NCI-H187 treated with DMSO at 0.1 percent for 48 hours (cell line): ENCODE data around the gene AK9.
A peak's percentile ranks its signal among the peaks of the same experiment; 100 is the strongest.
"Not testable (repeated sequence)": the region's sequence is repeated elsewhere in the genome, so short reads cannot be mapped to it uniquely, and the experiment has no call there.

Experiments
- DNase-seq: peaks from one replicate; lab custom pipeline; 2025; lab: John Stamatoyannopoulos, UW

The AK9 gene

DNA sequence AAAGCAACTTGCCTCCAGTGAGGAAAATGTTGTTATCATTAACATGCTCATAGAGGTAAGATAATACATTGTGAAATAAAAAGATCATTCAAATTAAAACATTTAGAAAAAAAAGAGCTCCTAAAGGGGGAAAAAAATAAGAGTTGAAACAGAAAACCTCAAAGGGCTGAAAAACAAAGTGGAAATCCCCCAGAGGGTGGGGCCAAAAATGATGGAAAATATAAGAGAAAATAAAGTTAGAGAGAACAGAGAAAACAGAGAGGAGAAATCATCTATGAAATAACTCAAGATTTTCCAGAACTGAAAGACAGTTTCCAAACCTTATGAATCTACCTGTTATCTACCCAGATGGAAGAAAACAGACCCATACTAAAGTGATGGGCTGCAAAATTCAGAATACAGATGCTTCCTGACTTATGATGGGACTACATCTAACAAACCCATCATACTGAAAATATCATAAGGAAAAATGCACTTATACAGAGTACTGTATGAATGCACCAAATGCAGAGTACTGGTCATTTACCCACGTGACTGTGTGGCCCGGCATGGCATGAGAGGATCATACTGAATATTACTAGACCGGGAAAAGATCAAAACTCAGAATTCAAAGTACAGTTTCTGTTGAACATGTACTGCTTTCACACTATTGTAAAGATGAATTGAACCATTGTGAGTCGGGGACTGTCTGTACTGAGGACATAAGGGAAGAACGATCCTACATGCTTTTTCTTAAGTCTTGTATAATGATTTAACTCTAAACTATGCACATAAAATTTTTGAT, 212.0 kb downstream of the AK9 start:
- no peak for DNase-seq

DNA sequence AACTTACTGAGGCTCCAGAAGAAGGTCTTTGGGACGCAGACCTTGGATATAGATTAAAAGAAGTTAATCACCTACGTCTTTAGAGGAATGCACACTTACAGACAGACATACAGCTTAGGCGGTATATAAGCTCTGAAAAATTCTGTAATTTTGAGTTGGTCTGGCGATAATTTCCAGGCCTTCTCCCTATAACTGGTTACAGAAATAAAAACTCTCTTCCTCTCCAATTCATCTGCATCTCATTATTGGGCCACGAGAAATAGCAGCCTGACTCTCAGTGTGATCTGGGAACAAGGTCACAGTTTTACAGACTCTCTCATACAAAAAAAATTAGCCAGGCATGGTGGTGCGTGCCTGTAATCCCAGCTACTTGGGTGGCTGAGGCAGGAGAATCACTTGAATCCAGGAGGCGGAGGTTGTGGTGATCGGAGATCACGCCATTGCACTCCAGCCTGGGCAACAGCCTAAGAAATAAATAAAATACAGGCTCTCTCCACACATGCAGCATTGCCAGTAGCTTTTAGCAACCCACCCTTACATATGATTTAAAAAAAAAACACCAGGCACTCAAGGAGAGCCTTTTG, 212.7 kb downstream of the AK9 start:
- no peak for DNase-seq

DNA sequence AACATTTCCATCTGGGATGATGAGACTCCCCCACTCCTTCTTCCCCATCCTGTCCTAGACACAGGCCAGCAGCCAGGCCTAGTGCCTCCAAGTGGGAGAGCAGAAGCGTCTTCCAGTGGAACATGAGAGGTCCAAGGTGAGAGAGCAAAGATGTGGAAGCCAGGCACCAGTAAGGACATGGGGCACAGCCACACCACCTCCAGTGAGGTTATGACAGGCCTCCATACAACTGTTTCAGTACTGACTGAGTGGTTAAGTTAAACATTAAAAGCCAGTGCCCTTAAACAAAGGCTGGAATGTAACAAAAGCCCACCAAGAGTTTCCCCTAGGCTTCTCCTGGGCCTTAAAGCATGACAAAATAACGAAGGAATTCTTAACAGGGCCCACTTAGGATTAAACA, 213.3 kb downstream of the AK9 start:
- no peak for DNase-seq

DNA sequence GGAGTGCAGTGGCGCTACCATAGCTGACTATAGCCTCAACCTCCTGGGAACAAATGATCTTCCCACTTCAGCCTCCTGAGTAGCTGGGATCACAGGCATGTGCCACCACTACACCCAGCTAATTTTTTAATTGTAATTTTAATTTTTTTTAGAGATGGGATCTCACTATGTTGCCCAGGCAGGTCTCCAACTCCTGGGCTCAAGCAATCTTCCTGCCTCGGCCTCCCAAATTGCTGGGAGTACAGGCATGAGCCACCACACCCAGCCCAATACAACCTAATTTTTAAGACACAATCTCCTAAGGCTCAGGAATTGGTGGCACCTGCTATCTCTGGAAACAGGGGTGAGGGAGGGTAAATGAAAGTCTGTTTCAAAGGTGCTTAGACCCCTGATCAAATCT, 213.8 kb downstream of the AK9 start:
- no peak for DNase-seq

DNA sequence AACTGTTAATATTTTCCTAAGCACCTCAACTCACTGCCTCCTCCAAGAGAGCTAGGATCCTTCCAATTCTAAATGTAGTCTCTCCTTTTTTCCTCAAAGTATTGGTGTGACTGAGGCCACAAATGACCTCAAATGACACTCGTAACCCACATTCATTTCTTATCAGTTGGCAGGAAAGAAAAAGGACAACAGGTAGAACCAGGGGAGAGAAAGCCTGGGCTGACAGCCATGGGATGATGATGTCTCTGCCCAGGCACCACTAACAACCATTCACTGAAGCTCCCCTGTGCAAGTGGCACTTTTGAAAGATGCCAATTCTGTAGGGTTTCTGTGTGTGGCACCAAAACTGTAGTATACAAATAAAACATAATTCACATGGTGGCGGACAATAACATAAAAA, 215.4 kb downstream of the AK9 start:
- no peak for DNase-seq

DNA sequence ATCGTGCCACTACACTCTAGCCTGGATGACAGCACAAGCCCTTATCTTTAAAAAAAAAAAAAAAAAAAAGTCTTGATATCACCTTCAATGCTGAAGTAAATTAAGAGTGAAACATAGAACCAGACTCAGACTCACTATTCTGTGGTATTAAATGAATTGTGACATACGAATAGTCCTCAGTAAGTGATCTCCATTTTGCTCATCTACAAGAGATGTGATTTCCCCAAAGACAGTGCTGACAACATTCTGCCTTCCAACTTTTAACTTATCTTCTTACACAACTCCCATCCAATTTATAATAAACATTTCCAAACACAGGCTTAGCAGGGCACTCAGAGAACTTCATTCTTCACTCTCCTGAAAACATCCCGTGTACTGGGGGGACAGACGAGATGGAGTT, 216.0 kb downstream of the AK9 start:
- DNase-seq, result no peak

DNA sequence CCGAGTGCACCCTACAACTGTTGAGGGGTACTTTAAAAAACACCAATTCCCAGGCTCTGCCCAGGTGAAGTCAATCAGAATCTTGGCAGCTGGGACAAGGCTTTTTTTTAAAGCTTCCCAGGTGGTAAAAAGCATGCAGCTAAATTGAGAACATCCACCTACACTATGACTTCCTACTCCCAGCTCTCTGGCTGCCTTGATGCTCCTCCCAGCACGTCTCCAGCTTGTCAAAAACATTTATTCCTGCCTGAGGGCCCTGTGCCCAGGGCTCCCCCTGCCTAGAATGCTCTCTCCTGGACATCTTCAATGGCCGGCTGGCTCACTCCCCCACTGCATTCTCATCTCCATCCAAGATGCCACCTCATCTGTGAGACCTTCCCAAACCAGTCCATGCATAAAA, 217.9 kb downstream of the AK9 start:
- DNase-seq, result no peak

DNA sequence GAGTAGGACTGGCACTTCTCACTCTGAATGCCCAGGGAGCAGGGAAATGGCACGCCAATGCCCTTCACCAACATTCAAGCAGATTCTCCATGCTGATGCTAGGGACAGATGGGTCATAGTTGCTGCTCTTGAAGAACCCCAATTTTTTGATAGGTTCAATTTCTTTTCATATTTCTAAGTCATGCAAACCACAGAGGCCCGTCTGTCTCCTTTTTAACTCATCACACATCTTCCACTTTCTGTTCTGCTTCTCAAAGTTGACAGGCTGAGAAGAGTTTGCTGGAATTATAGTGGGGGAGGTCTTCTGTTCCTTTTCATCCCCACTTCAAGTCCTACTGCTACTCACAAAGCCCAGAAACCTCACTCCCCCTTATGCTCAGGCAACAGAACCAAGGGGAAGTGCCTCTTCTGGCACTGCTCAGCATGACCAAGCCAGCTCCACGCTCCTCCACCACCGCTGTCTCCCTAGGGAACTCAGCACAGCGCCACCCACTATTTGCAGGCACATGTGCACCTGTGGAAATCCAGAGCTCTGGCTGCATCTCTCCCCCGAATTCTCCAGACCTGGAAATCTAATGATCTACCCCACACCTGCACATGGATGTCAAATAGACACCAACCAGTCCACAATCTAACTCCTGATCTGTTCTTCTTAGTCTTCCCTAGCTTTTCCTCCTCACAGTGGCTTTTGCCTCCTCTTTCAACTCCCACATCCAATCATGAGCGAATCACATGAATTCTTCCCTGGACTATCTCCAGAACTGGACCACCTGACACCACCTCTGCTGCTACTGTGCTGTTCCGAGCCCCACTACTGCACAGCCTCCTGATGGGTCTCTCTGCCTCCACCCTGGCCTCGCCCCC, 218.6 kb downstream of the AK9 start:
- DNase-seq, result no peak

DNA sequence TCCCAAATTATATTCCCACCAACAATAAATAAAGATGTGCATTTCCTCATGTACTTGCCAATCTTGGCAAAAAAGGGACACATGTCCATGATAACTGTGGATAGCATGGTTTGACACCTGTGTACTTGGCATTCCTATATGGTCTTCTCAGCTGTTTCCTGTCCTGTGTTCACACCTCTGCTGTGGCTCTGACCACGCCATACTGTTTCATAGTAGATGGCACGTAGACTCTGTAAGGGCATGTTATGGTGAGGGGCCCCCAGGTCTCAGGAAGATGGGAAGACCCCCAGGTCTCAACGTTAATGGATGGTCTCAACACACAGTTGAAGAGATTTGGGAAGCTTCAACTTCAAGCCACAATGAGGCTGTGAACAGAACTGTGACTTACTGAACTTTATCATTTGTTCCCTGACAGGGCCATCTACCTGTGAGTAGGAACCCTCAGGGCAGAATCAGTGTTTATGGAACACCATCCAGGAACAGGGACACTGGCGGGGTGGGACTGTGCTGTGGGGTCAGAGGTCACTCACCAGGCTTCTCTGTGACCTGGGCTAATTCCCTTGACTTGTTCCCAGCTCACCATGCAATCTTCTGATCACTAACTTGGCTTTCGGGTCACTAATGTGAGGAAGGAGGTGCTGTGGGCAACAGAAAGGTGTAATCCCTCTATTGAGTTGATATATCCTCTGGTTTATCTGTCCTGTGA, 219.7 kb downstream of the AK9 start:
- DNase-seq, result no peak

DNA sequence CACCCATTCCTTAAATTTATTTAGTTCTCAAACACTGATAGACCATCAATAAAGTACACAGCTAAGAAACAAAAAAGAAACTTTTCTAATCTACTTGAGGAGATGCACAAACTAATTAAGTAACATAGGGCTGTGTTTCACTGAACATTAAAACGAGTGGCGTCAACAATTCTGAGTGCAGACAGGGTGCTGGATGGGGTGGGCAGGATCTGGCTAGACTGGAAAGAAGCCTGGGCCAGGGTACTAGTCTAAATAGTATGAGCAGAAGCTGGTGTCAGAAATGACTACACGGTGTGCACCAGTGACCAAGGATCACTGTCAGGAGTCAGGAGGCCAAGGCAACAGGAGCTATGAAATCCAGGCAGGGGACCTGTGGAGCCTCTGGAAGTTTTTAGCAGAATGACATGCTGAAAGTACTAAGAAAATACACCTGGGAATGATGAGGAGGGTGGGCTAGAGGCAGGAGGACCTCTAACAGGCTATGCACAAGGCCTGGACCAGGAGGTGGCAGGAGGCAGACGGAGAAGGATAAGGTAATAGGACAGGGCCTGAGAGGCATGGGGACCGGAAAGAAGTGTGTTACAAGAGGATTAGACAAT, 221.3 kb downstream of the AK9 start:
- no peak for DNase-seq

DNA sequence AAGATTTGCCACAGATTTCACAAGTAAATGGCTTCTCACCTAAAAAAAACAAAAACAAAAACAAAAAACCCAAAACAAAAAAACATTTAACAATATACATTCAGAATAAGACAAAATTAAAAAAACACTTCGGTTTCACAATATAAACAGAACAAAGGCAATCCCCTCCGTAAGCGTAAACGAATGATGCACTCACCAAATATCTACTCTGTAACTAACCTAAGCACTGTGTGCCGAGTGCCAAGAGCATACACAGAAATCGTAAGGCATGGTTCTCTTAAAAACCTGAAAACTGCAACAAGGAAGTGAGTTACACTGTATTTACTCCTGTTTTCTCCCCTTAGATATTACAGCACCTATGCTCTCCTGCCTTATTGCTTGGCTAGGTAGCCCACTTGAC, 223.3 kb downstream of the AK9 start:
- DNase-seq, result no peak

DNA sequence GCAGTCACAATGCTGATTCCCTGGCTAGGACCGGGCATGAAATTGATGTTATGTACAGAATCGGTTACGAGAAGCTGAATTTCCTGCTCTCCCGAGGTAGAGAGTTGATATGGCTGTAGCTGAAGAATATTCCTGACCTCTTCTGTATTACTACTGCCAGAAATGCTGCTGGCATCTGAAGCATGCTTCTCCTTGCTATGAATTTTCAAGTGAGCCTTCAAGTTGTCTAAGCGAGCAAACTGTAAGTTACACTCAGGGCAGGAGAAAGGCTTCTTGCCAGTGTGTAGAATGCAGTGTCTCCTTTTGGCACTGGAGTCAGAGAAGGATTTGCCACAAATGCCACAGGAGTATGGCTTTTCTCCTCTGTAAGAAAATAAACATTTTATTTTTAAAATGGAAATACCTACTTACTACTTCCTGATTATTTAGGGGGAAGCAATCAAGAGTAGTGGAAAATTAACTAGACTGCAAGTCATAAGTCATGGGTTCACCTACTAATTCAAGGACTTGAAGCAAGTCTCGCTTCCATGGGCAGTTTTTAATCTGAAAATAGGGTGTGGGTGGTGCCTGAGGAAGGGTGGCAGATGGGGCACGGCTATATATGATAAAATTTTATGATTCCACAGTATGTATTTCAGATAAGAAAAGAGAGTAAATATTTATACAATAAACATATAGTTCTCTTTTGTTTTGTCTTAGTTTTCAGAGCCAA, 224.6 kb downstream of the AK9 start:
- DNase-seq, result no peak

DNA sequence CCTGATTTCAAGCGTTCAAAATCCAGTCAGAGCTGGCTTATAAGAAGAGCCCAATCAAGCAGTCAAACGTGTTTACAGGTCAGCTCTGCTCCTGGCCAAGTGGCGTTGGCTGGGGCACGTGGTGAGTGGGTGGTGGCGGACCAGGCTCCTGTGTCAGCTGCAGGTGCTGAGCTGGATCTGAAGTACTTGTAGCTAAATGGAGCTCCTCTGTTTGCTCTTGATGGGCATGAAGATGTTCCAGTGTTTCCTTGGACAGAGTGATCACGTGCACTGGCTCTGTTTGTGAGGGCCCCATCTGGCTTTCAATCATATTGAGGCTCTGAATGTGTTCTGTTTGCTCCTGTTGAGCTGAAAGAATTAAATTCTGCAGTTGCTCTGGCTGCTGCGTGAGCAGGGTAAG, 225.2 kb downstream of the AK9 start:
- DNase-seq, result peak; percentile 96

DNA sequence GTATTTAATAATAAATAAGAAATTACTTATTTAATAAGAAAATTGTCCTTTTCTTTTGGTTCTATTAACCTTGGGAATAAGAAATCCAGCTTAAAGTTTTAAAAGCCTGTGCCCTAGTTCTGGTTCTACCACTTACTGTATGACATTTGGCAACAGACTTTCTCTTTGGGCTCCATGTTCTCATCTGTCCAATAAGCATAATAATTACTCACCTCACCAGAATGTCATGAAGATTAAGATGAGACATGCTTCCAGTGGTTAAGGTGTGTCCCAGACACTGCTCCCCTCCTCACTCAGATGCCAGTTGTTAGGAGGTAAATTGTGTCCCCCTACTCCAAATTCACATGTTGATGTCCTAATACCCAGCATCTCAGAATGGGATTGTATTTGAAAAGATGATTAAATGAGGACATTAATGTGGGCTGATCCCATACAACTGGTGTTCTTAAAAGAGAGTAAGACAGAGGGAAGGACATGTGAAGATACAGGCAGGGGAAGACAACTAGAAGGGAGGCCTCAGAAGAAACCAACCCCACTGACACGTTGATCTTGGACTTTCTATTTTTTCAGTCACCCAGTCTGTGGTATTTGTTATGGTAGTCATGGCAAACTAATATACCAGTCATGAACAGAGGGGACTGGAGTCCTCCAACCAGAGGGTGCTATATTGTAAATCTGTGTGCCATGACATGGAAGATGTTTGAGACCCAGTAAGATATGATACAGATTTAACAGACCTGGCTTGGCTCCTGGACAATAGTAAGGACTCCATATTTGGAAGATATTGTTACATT, 229.1 kb downstream of the AK9 start:
- no peak for DNase-seq

DNA sequence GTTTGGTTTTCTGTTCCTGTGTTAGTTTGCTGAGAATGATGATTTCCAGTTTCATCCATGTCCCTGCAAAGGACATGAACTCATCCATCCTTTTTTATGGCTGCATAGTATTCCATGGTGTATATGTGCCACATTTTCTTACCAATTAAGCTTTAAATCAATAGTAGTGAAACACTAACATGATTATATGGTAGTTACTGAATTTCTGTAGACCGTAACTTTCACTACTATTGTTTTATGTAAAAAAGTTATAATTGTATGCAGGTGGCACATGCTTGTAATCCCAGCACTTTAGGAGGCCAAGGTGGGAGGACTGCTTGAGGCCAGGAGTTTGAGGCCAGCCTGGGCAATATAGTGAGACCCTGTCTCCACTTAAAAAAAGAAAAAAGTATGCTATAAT, 229.8 kb downstream of the AK9 start:
- not testable (repeated sequence) for DNase-seq

DNA sequence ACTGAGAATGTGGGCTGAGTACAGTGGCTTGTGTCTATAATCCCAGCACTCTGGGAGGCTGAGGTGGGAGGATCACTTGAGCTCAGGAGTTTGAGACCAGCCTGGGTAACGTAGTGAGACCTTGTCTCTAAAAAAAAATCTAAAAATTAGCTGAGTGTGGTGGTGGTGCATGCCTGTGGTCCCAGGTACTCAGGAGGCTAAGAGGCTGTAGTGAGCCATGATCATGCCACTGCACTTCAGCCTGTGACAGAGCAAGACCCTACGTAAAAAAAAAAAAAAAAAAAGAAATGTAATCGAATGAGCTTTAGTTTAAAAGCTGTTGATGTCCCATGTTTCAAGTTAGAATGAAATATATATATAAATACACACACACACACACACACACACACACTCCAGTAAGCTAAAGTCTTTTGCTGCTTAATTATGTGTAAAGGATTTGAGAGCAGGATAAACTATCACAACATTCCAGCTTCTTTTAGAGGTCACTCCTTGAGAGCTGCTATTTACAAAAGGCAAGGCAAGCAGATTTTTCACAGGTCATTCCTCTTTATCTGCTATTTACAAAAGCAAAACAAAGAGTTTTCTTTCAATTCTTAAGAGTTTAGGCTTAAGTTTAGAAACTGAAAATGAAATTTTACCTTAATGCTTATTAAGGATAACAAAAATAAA, 230.7 kb downstream of the AK9 start:
- DNase-seq, result no peak

DNA sequence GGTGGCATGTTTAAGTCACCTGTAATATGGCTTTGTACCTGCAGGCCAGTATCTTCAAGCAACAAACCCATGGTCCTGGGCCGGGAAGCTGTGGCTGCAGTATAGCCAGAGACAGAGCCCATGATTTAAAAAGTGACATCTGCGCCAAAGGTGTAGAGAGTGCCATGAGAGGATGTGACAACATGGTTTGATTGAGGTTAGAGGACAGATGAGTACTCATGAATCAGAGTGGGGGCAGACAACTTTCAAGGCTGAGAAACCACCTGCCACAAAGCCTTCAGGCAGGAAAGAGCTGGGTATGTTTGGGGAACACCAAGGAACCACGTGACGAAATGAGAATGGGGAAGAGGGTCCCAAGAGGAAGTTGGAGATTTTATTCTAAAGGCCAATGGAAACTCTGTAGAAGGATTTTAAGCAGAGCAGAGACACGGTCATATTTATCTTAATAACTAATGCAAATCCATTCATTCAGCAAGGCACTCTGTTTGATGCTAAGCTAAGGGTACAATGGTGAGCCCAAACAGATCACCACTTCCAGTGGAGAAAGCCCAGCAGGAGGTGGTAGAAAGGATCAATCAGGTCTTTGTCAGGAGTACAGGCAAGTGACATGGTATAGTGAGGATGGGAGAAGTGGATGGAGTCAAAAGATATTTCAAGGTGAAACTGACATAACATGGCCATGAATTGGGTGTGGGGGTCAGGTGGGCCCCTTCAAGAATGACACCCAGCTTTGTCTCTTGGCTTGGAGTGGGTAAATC, 232.0 kb downstream of the AK9 start:
- DNase-seq, result no peak

DNA sequence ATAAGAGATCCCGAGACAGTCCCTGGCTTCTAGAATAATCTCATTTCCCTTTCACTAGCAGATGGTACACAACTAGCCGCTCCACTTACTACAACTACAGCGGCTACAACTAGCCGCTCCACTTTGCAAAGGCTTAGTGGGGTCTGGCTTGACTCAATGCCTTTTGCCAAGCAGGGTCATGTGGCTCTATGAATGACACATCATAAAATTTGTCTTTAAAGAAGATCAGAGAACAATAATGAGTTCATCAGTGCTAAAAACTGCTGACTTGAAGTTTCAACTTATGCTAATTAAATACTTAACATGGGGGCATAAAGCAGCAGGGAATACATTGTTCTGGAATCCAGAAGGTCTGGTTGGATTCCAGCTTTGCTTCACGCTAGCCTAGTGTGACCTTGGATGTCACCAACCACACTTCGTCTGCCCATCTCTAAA, 233.4 kb downstream of the AK9 start:
- DNase-seq, result no peak
